WTC11 (cell line): ENCODE measurements around the gene TBC1D22B. TPM values are rescaled to one million over a fixed set of nuclear protein-coding genes. Genes with fewer than 3 reads are reported as not detected.

ENCODE experiments used
- ATAC-seq: fragments of 200-7000 bp; cut with Tn5 transposase; 2 replicates; pipeline ENCODE4 v1.10.0; 2021; ENCODE audit warnings: mild to moderate bottlenecking, moderate library complexity
- CTCF ChIA-PET: fragments of 300-600 bp; sonication (Branson Sonifier 250); formaldehyde crosslinking; loops from one replicate; lab custom pipeline; 2021; ENCODE audit warnings: antibody characterized with exemption; lab: Charles Lee
- POLR2A ChIA-PET: fragments of 350-600 bp; sonication (Branson Sonifier 250); formaldehyde crosslinking; loops from one replicate; lab custom pipeline; 2021; ENCODE audit warnings: antibody characterized with exemption; lab: Charles Lee
- DNase-seq: peaks from one replicate; pipeline ENCODE4 v3.0.0; 2021; ENCODE audit warnings: low spot score
- H3K27ac Mint-ChIP-seq: 2 replicates; pipeline ENCODE4 v1.8.0; 2021; ENCODE audit warnings: mixed read lengths
- H3K27me3 Mint-ChIP-seq: 2 replicates; pipeline ENCODE4 v1.8.0; 2021; ENCODE audit warnings: low read depth, mild to moderate bottlenecking, moderate library complexity, mixed read lengths
- H3K36me3 Mint-ChIP-seq: 2 replicates; pipeline ENCODE4 v1.8.0; 2021; ENCODE audit warnings: mixed read lengths
- H3K4me1 Mint-ChIP-seq: 2 replicates; pipeline ENCODE4 v1.8.0; 2022; ENCODE audit warnings: mixed read lengths
- H3K4me3 Mint-ChIP-seq: 2 replicates; pipeline ENCODE4 v1.8.0; 2021; ENCODE audit warnings: mild to moderate bottlenecking, moderate library complexity, mixed read lengths
- H3K9me3 Mint-ChIP-seq: 2 replicates; pipeline ENCODE4 v1.8.0; 2021; ENCODE audit warnings: mixed read lengths
- AR ChIP-seq: fragments of 250-450 bp; sonication (Bioruptor Pico); IDR thresholded peaks from 2 replicates; pipeline ENCODE4 v1.9.0; 2021; ENCODE audit warnings: mild to moderate bottlenecking
- CREB1 ChIP-seq: sonication (generic); formaldehyde crosslinking; IDR thresholded peaks from 2 replicates; pipeline ENCODE4 v1.8.0; 2023; ENCODE audit warnings: mild to moderate bottlenecking, missing genetic modification reagents
- ESRRA ChIP-seq: sonication (generic); formaldehyde crosslinking; IDR thresholded peaks from 2 replicates; pipeline ENCODE4 v1.8.1; 2022; ENCODE audit warnings: mild to moderate bottlenecking, missing genetic modification reagents, borderline replicate concordance
- JAZF1 ChIP-seq: fragments of 250-450 bp; sonication (Bioruptor Pico); IDR thresholded peaks from 2 replicates; pipeline ENCODE4 v1.9.0; 2021; ENCODE audit warnings: moderate library complexity, mild to moderate bottlenecking, inconsistent platforms
- NFE2L1 ChIP-seq: sonication (generic); formaldehyde crosslinking; IDR thresholded peaks from 2 replicates; pipeline ENCODE4 v1.8.1; 2023; ENCODE audit warnings: missing genetic modification reagents
- NR1H2 ChIP-seq: sonication (generic); formaldehyde crosslinking; IDR thresholded peaks from 2 replicates; pipeline ENCODE4 v1.9.0; 2021; ENCODE audit warnings: mild to moderate bottlenecking, moderate library complexity, missing genetic modification reagents
- RELA ChIP-seq: sonication (generic); formaldehyde crosslinking; IDR thresholded peaks from 2 replicates; pipeline ENCODE4 v1.8.1; 2022; ENCODE audit warnings: missing genetic modification reagents, mild to moderate bottlenecking, borderline replicate concordance
- SMAD4 ChIP-seq: sonication (generic); formaldehyde crosslinking; IDR thresholded peaks from 2 replicates; pipeline ENCODE4 v1.8.0; 2022; ENCODE audit warnings: mild to moderate bottlenecking, missing genetic modification reagents
- USF1 ChIP-seq: sonication (generic); formaldehyde crosslinking; IDR thresholded peaks from 2 replicates; pipeline ENCODE4 v1.8.0; 2022; ENCODE audit warnings: mild to moderate bottlenecking, missing genetic modification reagents
- ZNF396 ChIP-seq: fragments of 250-450 bp; sonication (Bioruptor Pico); IDR thresholded peaks from 2 replicates; pipeline ENCODE4 v1.8.0; 2021; ENCODE audit warnings: mild to moderate bottlenecking, moderate library complexity, borderline replicate concordance
- ZNF416 ChIP-seq: fragments of 250-450 bp; sonication (Bioruptor Pico); IDR thresholded peaks from 2 replicates; pipeline ENCODE4 v1.9.0; 2021; ENCODE audit warnings: mild to moderate bottlenecking, inconsistent platforms
- ZSCAN18 ChIP-seq: fragments of 250-450 bp; sonication (Bioruptor Pico); IDR thresholded peaks from 2 replicates; pipeline ENCODE4 v2.1.2; 2022; ENCODE audit warnings: mild to moderate bottlenecking, moderate library complexity
- total RNA-seq: library from RNA; stranded (reverse); gene quantifications from 3 replicates; pipeline ENCODE4 v1.2.3, GENCODE V29; 2021
- TF ChIP-seq, protein P1 (sequence below): fragments of 250-450 bp; sonication (Bioruptor Pico); conservative IDR thresholded peaks from 2 replicates; pipeline ENCODE4 v1.9.0; 2021; ENCODE audit warnings: mild to moderate bottlenecking
- TF ChIP-seq, protein P2 (sequence below): sonication (generic); formaldehyde crosslinking; IDR thresholded peaks from 2 replicates; pipeline ENCODE4 v1.8.1; 2022; ENCODE audit warnings: missing genetic modification reagents, borderline replicate concordance
- TF ChIP-seq, protein P3 (sequence below): sonication (generic); formaldehyde crosslinking; IDR thresholded peaks from 2 replicates; pipeline ENCODE4 v1.8.0; 2022; ENCODE audit warnings: mild to moderate bottlenecking, missing genetic modification reagents
- TF ChIP-seq, protein P4 (sequence below): fragments of 250-450 bp; sonication (Bioruptor Pico); IDR thresholded peaks from 2 replicates; pipeline ENCODE4 v1.9.0; 2021; ENCODE audit warnings: moderate library complexity, mild to moderate bottlenecking, inconsistent platforms, borderline replicate concordance
- TF ChIP-seq, protein P5 (sequence below): sonication (generic); formaldehyde crosslinking; IDR thresholded peaks from 2 replicates; pipeline ENCODE4 v1.8.0; 2023; ENCODE audit warnings: mild to moderate bottlenecking, missing genetic modification reagents

TBC1D22B gene
- total RNA-seq, 1 experiment from 2014 or later = 16.4 TPM

DNA sequence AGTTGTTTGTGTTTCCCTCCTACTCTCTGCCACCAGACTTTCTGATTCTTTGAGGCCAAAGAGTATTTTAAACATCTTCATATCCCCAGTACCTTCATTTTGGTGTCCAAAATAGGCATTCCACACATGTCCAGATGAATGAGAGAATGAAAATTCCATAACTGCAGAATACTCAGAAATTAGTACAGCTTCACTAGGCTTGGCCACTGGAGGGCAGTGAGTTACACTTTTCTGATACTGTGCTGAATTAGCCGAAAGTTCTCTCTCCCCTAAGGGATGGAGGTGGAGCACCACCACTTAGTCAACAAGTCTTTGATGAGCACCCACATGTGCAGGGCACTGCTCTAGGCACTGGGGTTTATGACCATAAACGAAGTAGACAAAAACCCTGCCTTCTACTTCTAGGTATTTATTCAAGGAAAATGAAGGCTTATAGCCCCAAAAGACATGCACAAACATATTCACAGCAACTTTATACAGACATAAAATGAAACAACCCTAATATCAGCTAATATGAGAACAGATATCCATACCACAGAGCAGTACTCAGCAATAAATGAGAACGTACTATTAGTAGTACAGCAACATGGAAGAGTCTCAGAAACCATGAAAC lies 46.4 kb downstream of the TBC1D22B start (continued):
- TF ChIP-seq, protein P1, sequence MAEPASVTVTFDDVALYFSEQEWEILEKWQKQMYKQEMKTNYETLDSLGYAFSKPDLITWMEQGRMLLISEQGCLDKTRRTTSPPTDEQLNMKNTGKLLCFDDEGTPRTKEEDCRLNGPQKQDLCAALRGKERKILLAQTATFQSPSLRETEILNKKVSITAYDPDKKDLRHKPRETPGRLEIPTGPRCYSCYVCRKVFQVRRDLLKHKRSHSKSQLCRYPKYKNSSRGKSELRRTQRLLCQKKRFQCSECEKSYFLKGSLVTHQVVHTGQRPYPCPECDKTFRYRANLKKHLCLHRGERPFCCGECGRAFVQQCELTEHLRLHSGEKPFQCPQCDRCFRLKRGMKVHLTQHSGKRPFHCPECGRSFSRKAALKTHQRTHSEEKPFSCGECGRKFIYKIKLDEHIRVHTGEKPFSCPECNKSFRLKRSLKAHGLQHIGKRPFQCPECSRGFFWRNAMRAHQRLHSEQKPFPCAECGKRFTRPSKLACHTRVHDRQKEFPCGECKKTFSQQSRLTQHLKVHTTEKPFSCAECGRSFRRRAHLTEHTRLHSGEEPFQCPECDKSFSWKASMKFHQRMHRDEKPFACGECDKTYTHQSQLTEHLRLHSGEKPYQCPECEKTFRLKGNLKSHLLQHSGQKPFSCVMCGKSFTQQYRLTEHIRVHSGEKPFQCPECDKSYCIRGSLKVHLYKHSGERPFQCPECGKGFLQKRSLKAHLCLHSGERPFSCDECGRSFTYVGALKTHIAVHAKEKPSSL (CRISPR knock-in tag) = no peak
- TF ChIP-seq, protein P2, sequence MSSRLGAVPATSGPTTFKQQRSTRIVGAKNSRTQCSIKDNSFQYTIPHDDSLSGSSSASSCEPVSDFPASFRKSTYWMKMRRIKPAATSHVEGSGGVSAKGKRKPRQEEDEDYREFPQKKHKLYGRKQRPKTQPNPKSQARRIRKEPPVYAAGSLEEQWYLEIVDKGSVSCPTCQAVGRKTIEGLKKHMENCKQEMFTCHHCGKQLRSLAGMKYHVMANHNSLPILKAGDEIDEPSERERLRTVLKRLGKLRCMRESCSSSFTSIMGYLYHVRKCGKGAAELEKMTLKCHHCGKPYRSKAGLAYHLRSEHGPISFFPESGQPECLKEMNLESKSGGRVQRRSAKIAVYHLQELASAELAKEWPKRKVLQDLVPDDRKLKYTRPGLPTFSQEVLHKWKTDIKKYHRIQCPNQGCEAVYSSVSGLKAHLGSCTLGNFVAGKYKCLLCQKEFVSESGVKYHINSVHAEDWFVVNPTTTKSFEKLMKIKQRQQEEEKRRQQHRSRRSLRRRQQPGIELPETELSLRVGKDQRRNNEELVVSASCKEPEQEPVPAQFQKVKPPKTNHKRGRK (CRISPR knock-in tag) = no peak
- TF ChIP-seq SMAD4 (CRISPR knock-in tag) = no peak
- TF ChIP-seq USF1 (CRISPR knock-in tag) = no peak
- TF ChIP-seq, protein P3, sequence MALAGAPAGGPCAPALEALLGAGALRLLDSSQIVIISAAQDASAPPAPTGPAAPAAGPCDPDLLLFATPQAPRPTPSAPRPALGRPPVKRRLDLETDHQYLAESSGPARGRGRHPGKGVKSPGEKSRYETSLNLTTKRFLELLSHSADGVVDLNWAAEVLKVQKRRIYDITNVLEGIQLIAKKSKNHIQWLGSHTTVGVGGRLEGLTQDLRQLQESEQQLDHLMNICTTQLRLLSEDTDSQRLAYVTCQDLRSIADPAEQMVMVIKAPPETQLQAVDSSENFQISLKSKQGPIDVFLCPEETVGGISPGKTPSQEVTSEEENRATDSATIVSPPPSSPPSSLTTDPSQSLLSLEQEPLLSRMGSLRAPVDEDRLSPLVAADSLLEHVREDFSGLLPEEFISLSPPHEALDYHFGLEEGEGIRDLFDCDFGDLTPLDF (CRISPR knock-in tag) = no peak
- no peak for TF ChIP-seq ZSCAN18 (CRISPR knock-in tag)
- no peak for TF ChIP-seq CREB1 (CRISPR knock-in tag)
- TF ChIP-seq, protein P4, sequence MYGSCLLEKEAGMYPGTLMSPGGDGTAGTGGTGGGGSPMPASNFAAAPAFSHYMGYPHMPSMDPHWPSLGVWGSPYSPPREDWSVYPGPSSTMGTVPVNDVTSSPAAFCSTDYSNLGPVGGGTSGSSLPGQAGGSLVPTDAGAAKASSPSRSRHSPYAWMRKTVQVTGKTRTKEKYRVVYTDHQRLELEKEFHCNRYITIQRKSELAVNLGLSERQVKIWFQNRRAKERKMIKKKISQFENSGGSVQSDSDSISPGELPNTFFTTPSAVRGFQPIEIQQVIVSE = no peak
- no peak for TF ChIP-seq JAZF1 (CRISPR knock-in tag)
- TF ChIP-seq ESRRA (CRISPR knock-in tag) = no peak

DNA sequence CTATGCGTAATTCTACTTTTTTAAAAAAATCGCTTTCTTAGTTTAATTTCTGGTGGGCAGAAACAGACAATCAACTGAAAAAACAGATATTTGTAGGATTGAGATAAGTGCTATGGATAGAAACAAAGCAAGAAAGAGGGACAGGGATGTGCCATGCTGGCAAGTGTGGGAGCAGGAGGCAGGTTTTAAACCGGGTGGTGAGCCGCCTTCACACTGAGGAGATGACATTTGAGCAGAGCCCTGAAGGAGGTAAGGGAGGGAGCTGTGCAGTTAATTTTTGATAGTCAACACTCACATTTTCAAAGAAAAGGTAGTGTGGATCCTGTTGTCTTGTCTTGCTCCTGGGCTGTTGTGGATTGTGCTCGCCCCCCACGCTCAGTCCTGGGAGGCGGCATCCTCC lies 47.2 kb downstream of the TBC1D22B start:
- ChIA-PET POLR2A (no interaction called here), CTCF (interaction anchor here (1.3 to 1.7 kb wide), 2 partner anchors 10 to 286 kb away, joined by 3 to 11 read pairs; no protein-coding TSS in a partner anchor)
- no peak overlapping the region for H3K27ac Mint-ChIP-seq
- ATAC-seq (no peak), DNase-seq (no peak)
- no peak overlapping the region for H3K4me3 Mint-ChIP-seq
- no peaks in the 10 kb centered on the region for H3K9me3 Mint-ChIP-seq
- no peaks in the 10 kb centered on the region for H3K27me3 Mint-ChIP-seq
- peaks cover 21% of the 10 kb centered on the region; the same call in 1 of the 2 replicates for H3K36me3 Mint-ChIP-seq
- no peak for TF ChIP-seq ZNF396
- TF ChIP-seq, all 79 proteins: peak for 0
- H3K4me1 Mint-ChIP-seq = no peaks in the 10 kb centered on the region

DNA sequence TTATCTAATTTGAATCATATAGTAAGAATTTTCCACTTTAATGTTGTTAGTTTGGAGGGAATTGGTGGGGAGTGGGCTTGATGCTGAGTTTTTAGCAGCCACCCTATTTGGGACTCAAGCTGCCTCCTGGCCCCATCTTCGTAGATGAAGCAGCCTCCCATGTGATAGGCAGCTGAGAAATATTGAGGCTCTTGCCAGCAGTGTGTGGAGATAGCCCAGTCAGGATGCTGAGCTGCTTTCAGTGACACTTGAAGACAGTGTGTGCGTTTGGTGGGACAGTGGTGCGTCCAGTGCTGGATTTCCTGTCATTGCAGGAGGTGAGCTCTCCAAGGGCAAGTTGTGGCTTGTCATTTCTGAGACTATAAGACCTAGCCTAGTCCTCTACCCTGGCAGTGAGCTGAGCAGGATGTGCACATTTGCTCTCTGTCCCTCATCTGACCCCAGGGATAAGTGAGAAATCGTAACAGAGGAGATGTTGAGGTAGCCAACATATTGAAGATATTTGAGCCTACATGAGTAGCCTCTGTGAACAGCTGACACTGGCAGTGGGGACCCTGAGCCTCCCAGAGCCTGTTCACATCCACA lies 48.4 kb downstream of the TBC1D22B start:
- ChIA-PET POLR2A (no interaction called here), CTCF (interaction anchor here (1.1 kb wide), 1 partner anchor 9 kb away, joined by 5 read pairs; no protein-coding TSS in a partner anchor)
- no peak for TF ChIP-seq RELA (CRISPR knock-in tag)
- TF ChIP-seq NR1H2 (CRISPR knock-in tag) = no peak
- TF ChIP-seq NFE2L1 (CRISPR knock-in tag) = no peak
- TF ChIP-seq ZNF416 (CRISPR knock-in tag) = no peak
- no peak for TF ChIP-seq AR
- TF ChIP-seq, protein P4 = no peak
- TF ChIP-seq, protein P5, sequence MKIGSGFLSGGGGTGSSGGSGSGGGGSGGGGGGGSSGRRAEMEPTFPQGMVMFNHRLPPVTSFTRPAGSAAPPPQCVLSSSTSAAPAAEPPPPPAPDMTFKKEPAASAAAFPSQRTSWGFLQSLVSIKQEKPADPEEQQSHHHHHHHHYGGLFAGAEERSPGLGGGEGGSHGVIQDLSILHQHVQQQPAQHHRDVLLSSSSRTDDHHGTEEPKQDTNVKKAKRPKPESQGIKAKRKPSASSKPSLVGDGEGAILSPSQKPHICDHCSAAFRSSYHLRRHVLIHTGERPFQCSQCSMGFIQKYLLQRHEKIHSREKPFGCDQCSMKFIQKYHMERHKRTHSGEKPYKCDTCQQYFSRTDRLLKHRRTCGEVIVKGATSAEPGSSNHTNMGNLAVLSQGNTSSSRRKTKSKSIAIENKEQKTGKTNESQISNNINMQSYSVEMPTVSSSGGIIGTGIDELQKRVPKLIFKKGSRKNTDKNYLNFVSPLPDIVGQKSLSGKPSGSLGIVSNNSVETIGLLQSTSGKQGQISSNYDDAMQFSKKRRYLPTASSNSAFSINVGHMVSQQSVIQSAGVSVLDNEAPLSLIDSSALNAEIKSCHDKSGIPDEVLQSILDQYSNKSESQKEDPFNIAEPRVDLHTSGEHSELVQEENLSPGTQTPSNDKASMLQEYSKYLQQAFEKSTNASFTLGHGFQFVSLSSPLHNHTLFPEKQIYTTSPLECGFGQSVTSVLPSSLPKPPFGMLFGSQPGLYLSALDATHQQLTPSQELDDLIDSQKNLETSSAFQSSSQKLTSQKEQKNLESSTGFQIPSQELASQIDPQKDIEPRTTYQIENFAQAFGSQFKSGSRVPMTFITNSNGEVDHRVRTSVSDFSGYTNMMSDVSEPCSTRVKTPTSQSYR (CRISPR knock-in tag) = no peak
- peak overlapping the region; percentile 75 for H3K27ac Mint-ChIP-seq
- ATAC-seq = no peak
- no peaks in the 10 kb centered on the region for H3K27me3 Mint-ChIP-seq
- no peaks in the 10 kb centered on the region for H3K4me1 Mint-ChIP-seq
- no peaks in the 10 kb centered on the region for H3K9me3 Mint-ChIP-seq
- DNase-seq = no peak
- no peak overlapping the region for H3K4me3 Mint-ChIP-seq
- peaks cover 21% of the 10 kb centered on the region; the same call in 1 of the 2 replicates for H3K36me3 Mint-ChIP-seq
